Measurements from ENCODE around the gene FUCA2.

FUCA2 gene

DNA sequence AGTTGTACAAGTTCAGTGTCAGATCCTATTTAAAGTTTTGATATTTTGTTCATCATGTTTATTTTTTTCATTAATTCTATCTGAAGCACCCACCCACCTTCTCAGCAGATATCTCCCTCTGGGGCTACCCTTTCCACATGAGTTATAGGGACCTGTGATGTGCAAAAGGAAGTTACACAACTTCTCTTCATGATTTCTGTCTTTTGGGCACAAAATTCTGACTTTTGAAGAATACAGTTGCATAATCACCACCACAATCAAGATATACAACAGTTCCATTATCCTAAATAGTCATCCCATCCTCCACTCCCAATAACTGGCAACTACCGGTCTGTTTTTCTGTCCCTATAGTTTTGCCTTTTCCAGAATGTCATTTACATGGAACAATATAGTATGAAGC, 13.8 kb upstream of the FUCA2 start (continued):
- TF ChIP-seq, protein P1, sequence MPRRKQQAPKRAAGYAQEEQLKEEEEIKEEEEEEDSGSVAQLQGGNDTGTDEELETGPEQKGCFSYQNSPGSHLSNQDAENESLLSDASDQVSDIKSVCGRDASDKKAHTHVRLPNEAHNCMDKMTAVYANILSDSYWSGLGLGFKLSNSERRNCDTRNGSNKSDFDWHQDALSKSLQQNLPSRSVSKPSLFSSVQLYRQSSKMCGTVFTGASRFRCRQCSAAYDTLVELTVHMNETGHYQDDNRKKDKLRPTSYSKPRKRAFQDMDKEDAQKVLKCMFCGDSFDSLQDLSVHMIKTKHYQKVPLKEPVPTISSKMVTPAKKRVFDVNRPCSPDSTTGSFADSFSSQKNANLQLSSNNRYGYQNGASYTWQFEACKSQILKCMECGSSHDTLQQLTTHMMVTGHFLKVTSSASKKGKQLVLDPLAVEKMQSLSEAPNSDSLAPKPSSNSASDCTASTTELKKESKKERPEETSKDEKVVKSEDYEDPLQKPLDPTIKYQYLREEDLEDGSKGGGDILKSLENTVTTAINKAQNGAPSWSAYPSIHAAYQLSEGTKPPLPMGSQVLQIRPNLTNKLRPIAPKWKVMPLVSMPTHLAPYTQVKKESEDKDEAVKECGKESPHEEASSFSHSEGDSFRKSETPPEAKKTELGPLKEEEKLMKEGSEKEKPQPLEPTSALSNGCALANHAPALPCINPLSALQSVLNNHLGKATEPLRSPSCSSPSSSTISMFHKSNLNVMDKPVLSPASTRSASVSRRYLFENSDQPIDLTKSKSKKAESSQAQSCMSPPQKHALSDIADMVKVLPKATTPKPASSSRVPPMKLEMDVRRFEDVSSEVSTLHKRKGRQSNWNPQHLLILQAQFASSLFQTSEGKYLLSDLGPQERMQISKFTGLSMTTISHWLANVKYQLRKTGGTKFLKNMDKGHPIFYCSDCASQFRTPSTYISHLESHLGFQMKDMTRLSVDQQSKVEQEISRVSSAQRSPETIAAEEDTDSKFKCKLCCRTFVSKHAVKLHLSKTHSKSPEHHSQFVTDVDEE (CRISPR knock-in tag; IDR thresholded peaks at IDR 0.05) = no peak
- TF ChIP-seq TOX (CRISPR knock-in tag; IDR thresholded peaks at IDR 0.05; ENCODE audit: borderline replicate concordance) (no peak), ZNF565 (CRISPR knock-in tag; conservative IDR thresholded peaks at IDR 0.05; ENCODE audit: low read depth) (no peak)

- TF ChIP-seq TCF4 (CRISPR knock-in tag; IDR thresholded peaks at IDR 0.05; ENCODE audit: borderline replicate concordance) (no peak), CSRNP3 (CRISPR knock-in tag; IDR thresholded peaks at IDR 0.05) (no peak), ZFP30 (CRISPR knock-in tag; IDR thresholded peaks at IDR 0.05) (no peak), ZFP3 (CRISPR knock-in tag; IDR thresholded peaks at IDR 0.05) (no peak), PPARA (CRISPR knock-in tag; IDR thresholded peaks at IDR 0.05; ENCODE audit: borderline replicate concordance) (no peak), CSDC2 (CRISPR knock-in tag; IDR thresholded peaks at IDR 0.05) (no peak), ARNTL (CRISPR knock-in tag; IDR thresholded peaks at IDR 0.05; ENCODE audit: borderline replicate concordance, low read depth) (no peak), ZNF70 (CRISPR knock-in tag; IDR thresholded peaks at IDR 0.05) (no peak), BACH2 (CRISPR knock-in tag; IDR thresholded peaks at IDR 0.05; ENCODE audit: borderline replicate concordance) (no peak), SNAI2 (CRISPR knock-in tag; IDR thresholded peaks at IDR 0.05) (no peak), TOX (CRISPR knock-in tag; IDR thresholded peaks at IDR 0.05; ENCODE audit: borderline replicate concordance) (no peak), ISL1 (CRISPR knock-in tag; IDR thresholded peaks at IDR 0.05) (no peak), ZNF8 (CRISPR knock-in tag; IDR thresholded peaks at IDR 0.05) (no peak), ESRRG (CRISPR knock-in tag; IDR thresholded peaks at IDR 0.05) (no peak)
- TF ChIP-seq, protein P2, sequence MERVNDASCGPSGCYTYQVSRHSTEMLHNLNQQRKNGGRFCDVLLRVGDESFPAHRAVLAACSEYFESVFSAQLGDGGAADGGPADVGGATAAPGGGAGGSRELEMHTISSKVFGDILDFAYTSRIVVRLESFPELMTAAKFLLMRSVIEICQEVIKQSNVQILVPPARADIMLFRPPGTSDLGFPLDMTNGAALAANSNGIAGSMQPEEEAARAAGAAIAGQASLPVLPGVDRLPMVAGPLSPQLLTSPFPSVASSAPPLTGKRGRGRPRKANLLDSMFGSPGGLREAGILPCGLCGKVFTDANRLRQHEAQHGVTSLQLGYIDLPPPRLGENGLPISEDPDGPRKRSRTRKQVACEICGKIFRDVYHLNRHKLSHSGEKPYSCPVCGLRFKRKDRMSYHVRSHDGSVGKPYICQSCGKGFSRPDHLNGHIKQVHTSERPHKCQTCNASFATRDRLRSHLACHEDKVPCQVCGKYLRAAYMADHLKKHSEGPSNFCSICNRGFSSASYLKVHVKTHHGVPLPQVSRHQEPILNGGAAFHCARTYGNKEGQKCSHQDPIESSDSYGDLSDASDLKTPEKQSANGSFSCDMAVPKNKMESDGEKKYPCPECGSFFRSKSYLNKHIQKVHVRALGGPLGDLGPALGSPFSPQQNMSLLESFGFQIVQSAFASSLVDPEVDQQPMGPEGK (CRISPR knock-in tag; IDR thresholded peaks at IDR 0.05; ENCODE audit: borderline replicate concordance) = no peak
- TF ChIP-seq, protein P3, sequence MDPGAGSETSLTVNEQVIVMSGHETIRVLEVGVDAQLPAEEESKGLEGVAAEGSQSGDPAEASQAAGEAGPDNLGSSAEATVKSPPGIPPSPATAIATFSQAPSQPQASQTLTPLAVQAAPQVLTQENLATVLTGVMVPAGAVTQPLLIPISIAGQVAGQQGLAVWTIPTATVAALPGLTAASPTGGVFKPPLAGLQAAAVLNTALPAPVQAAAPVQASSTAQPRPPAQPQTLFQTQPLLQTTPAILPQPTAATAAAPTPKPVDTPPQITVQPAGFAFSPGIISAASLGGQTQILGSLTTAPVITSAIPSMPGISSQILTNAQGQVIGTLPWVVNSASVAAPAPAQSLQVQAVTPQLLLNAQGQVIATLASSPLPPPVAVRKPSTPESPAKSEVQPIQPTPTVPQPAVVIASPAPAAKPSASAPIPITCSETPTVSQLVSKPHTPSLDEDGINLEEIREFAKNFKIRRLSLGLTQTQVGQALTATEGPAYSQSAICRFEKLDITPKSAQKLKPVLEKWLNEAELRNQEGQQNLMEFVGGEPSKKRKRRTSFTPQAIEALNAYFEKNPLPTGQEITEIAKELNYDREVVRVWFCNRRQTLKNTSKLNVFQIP (CRISPR knock-in tag; IDR thresholded peaks at IDR 0.05; ENCODE audit: borderline replicate concordance, low read depth) = no peak
- TF ChIP-seq, protein P1 (CRISPR knock-in tag; IDR thresholded peaks at IDR 0.05) = no peak
- TF ChIP-seq, protein P4, sequence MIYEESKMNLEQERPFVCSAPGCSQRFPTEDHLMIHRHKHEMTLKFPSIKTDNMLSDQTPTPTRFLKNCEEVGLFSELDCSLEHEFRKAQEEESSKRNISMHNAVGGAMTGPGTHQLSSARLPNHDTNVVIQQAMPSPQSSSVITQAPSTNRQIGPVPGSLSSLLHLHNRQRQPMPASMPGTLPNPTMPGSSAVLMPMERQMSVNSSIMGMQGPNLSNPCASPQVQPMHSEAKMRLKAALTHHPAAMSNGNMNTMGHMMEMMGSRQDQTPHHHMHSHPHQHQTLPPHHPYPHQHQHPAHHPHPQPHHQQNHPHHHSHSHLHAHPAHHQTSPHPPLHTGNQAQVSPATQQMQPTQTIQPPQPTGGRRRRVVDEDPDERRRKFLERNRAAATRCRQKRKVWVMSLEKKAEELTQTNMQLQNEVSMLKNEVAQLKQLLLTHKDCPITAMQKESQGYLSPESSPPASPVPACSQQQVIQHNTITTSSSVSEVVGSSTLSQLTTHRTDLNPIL (CRISPR knock-in tag; IDR thresholded peaks at IDR 0.05; ENCODE audit: low read depth) = no peak
- ATAC-seq = no peak
Measured at GRCh38 chr6:143522039-143522600, 10.6 kb upstream of the FUCA2 start.

Data from SK-N-SH treated with all-trans-retinoic acid at 6 μM for 48 hours (cell line).